Skeletal muscle satellite cell (primary cell): Measurements from ENCODE around the gene SPO11.

Experiments
- H3K27me3 ChIP-seq: 2 replicates; pipeline ENCODE4 v1.7.0; 2013; ENCODE audit warnings: low read length; ENCODE audit not compliant: control insufficient read depth, insufficient read depth
- H3K36me3 ChIP-seq: 2 replicates; pipeline ENCODE4 v1.7.0; 2013; ENCODE audit warnings: mild to moderate bottlenecking, control low read depth, low read length; ENCODE audit not compliant: insufficient read depth
- H3K4me1 ChIP-seq: 2 replicates; pipeline ENCODE4 v1.7.0; 2013; ENCODE audit warnings: low read length; ENCODE audit not compliant: control insufficient read depth, insufficient read depth
- H3K4me2 ChIP-seq: 2 replicates; pipeline ENCODE4 v1.7.0; 2013; ENCODE audit warnings: mild to moderate bottlenecking, low read length
- H3K4me3 ChIP-seq: 2 replicates; pipeline ENCODE4 v1.7.0; 2013; ENCODE audit warnings: low read length
- H3K9ac ChIP-seq: 2 replicates; pipeline ENCODE4 v1.7.0; 2013; ENCODE audit warnings: mild to moderate bottlenecking, low read depth, low read length, moderate library complexity
- H3K9me3 ChIP-seq: replicated peaks from 2 replicates; pipeline ENCODE4 v1.7.0; 2013; ENCODE audit warnings: mild to moderate bottlenecking, control low read depth, low read length

Gene SPO11

DNA sequence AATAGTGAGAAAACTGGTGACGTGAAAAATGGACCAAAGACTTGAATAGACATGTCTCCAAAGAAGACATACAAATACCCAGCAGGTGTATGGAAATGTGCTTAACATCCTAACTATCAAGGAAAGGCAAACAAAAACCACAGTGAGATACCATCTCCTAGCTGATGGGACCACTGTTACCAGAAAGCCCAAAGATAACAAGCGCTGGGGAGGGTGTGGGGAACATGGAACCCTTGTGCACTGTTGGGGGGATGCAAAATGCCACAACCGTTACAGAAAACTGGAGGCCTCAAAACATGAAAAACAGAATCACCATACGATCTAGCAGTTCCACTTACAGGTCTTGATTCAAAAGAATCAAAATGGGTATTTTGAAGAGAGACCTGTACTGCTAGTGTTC, 41.8 kb downstream of the SPO11 start:
- H3K9me3 ChIP-seq: no peaks in the 10 kb centered on the region
- H3K4me3 ChIP-seq: no peak overlapping the region
- H3K36me3 ChIP-seq: peaks cover 89% of the 10 kb centered on the region
- H3K27me3 ChIP-seq: no peaks in the 10 kb centered on the region
- H3K9ac ChIP-seq: no peak overlapping the region
- no peak overlapping the region for H3K4me2 ChIP-seq
- no peaks in the 10 kb centered on the region for H3K4me1 ChIP-seq

DNA sequence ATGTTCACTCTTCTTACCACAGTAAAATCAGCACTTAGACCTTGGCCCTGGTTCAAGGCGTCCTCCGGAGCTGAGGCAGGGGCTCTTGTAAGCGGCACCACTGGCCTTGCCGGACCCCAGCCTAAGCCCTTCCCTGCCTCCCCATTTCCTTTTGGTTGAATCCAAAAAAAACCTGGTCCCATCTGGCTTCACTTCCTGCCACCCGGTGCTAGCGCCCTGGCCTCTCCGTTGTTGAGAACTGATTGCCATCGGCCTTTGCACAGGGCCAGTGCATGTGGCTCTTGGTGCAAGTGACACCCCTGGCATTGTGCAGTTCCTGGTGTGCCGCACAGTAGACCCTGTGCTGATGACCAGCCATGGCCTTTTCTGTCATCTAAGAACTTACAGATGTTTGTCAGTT, 42.6 kb downstream of the SPO11 start:
- no peaks in the 10 kb centered on the region for H3K4me1 ChIP-seq
- no peak overlapping the region for H3K4me3 ChIP-seq
- H3K27me3 ChIP-seq: no peaks in the 10 kb centered on the region
- H3K9me3 ChIP-seq: no peaks in the 10 kb centered on the region
- H3K4me2 ChIP-seq: no peak overlapping the region
- H3K36me3 ChIP-seq: peaks cover 89% of the 10 kb centered on the region
- H3K9ac ChIP-seq: no peak overlapping the region

DNA sequence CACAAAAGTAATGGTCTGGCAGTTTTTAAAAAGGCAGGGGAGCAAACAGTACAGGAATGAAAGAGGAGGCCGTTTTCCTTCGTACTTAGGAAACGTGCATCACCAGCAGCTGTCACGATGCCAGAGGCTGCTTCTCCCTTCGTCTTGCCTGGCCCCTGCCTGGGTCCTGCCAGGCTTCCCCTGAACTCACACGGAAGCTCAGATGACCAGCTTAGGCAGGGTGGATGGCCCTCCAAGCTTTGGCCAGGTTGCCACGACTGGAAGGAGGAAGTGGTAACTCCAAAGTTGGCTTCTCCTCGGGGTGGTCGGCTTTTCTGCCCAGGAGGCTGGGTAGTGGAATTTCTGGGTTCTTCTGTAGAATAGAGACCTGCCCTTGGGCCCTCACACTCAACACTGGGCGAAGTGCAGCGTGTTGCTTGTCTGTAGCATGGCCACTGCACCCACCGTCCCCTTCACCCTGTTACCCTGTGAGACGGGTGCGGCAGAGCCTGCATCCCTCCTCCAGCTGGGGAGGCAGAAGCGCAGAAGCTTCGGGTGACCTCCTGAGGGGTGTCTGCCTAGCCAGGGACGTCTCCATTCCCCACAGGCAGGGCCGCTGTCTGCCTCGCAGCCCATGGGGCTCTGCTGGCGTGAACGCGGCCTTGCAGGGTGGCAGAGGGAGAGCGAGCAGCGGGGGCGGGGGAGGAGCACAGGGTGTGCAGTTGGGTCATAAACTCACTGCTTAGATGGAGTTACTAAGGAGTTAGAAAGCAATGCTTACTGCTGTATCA, 43.2 kb downstream of the SPO11 start:
- Histone ChIP-seq H3K4me3 (no peak overlapping the region), H3K9ac (no peak overlapping the region), H3K36me3 (peaks cover 90% of the 10 kb centered on the region), H3K27me3 (no peaks in the 10 kb centered on the region), H3K4me2 (no peak overlapping the region), H3K4me1 (no peaks in the 10 kb centered on the region), H3K9me3 (no peaks in the 10 kb centered on the region)

DNA sequence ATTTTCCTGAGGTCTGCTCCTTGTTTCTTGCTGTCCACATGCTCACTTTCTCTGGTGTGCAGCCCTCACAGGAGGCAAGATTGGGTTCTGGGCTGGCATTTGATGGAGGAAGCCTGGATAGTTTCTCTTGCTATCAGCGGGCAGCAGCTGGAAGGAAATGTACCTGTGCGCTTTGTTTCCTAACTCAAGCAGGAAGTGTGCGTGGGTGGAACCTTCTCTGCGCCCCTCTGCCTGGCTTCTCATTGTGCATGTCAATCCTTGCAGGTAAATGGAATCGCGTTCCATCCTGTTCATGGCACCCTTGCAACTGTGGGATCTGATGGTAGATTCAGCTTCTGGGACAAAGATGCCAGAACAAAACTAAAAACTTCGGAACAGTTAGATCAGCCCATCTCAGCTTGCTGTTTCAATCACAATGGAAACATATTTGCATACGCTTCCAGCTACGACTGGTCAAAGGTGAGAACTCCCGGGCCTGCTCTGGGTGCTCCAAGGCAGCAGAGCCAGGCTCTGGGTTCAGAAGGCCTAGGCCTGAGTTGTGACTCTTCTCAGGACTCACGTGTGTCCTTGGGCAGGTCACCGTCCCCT, 44.8 kb downstream of the SPO11 start:
- Histone ChIP-seq H3K4me3 (no peak overlapping the region), H3K9me3 (no peaks in the 10 kb centered on the region), H3K27me3 (no peaks in the 10 kb centered on the region), H3K9ac (no peak overlapping the region), H3K4me2 (no peak overlapping the region), H3K4me1 (no peaks in the 10 kb centered on the region), H3K36me3 (peaks cover 79% of the 10 kb centered on the region)

DNA sequence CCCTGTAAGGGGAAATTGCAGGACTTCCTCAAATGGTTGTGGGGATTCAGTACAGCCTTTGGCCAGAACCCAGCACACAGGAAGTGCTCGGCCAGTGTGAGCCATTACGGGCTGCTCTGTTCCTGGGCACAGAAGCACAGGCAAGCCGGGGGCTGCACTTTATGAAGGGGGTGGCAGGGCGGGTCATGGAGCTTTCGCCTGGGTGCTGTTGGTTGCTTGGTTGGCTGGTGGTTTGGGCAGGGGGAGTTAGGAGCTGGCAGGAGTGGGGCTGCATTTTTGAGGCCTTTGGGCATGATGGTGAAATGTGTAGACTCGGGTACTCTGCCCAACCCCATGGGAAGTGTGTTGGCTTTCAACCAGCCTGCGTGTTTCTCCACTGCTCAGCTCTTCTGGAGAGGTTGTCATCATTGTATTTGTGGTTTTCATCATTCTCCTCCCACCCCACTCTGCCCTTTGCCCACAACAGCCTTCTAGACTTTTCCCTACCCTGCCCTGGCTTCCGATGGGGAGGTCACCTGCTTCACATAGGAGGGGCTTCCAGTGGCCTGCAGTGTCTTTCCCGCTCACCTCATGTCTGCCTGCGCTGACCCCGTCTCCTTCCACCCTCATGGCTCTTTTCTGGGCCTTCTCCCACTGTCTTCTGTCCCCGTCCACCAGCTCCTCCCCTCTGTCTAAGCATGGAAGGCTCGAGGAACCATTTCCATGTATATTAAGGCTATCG, 45.5 kb downstream of the SPO11 start:
- no peaks in the 10 kb centered on the region for H3K27me3 ChIP-seq
- no peak overlapping the region for H3K4me3 ChIP-seq
- H3K4me2 ChIP-seq: no peak overlapping the region
- no peak overlapping the region for H3K9ac ChIP-seq
- H3K9me3 ChIP-seq: no peaks in the 10 kb centered on the region
- peaks cover 76% of the 10 kb centered on the region for H3K36me3 ChIP-seq
- H3K4me1 ChIP-seq: no peaks in the 10 kb centered on the region

DNA sequence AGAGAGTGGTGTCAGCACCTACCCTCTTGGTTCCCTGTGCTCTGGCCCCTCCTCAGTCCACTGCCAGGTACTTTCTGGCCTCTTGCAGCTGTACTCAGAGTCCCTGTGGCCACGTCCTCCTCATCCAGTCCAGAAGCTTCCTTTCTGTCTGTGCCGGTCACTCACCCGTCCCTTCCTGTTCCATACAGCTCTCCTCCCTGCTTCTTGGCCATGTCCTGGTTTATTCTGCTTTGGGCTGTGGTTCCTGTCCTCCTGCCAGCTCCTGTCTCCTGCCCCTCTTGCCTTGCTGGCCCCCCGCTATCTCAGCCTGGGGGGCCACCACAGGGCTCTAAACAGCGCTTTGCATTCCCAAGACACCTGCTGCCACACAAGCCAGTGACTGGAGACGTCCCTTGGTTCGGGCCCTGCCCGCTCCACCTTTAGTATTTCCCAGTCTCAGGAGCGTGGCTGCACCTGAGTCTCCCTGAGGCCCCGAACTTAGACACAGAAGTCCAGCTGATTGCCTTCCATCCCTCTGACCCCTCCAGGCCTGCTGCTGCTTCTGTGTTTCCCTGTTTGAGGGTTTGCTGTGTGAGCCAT, 46.1 kb downstream of the SPO11 start:
- Histone ChIP-seq H3K27me3 (no peaks in the 10 kb centered on the region), H3K4me3 (no peak overlapping the region), H3K36me3 (peaks cover 73% of the 10 kb centered on the region), H3K4me1 (no peaks in the 10 kb centered on the region), H3K9me3 (no peaks in the 10 kb centered on the region), H3K4me2 (no peak overlapping the region), H3K9ac (no peak overlapping the region)

DNA sequence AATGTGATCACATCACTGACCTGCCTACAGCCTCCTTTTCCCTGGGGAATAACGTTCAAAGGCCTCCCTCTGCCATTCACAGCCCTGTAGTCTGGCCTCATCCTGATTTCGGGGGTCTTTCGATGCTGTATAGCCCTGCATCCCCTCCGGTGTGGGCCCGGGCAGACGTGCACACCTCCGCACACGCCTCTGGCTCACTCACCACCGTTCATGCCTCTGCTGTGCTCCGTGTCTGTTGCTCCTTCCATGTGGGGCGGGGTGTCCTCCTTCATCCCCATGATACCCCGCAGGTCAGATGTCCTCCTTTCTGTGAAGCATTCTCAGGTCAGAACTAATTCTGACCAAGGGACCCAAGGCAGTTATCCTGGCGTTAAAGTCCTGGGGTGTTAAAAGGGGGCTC, 47.7 kb downstream of the SPO11 start:
- Histone ChIP-seq H3K27me3 (no peaks in the 10 kb centered on the region), H3K36me3 (peaks cover 57% of the 10 kb centered on the region), H3K4me3 (no peak overlapping the region)

DNA sequence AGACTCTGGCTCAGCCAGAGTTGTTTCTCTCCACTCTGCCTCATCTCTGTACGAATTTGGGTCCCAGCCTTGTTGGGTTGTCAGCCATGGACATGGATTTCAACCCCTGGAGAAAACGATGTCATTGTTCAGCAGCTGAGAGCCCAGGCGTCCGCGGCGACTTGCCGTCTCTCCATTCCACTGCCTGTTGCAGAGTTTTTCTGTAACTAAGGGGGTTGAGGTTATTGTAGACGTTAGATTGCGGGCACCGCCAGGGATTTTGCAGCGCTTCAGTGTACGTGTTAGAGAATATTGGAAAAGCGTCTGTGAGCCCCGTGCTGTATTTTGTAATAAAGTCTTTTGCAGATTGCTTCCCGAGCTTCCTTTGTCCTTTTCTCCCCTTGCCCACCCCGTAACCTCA, 48.5 kb downstream of the SPO11 start:
- Histone ChIP-seq H3K4me2 (no peak overlapping the region), H3K9me3 (no peaks in the 10 kb centered on the region), H3K9ac (no peak overlapping the region), H3K4me3 (no peak overlapping the region), H3K4me1 (no peaks in the 10 kb centered on the region), H3K36me3 (peaks cover 51% of the 10 kb centered on the region), H3K27me3 (no peaks in the 10 kb centered on the region)

More for the DNA sequence above, 47.7 kb downstream of the SPO11 start:
- no peaks in the 10 kb centered on the region for H3K9me3 ChIP-seq
- no peaks in the 10 kb centered on the region for H3K4me1 ChIP-seq
- no peak overlapping the region for H3K4me2 ChIP-seq
- no peak overlapping the region for H3K9ac ChIP-seq

DNA sequence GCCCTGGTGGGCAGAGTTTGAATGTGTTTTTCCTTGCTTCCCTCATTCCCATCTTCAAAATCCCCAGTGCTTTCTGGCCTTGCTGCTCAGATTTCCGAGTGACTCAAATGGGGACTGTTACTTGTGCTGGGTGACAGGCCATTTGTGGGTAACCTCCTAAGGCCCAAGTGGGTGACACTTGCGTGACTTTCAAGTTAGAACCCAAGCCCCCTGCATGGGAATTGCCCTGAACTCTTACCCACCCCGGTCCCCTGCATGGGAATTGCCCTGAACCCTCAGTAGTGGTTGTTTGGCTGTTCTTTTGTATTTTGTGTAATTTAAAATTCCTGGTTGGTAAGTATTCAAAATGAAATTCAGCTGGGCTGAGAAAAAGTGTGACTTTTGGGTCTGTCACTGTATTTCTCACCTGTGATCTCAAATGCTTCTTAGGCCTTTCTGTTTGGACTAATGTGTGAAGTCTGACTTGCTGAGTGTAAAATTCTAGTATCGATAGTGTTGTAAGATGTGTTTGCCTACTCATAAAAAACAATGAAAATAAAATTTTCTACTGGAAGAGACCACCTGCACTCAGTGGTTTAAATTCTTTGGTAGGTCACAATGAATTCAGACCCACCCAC, 49.2 kb downstream of the SPO11 start:
- Histone ChIP-seq H3K4me2 (no peak overlapping the region), H3K4me1 (no peaks in the 10 kb centered on the region), H3K27me3 (no peaks in the 10 kb centered on the region), H3K9me3 (no peaks in the 10 kb centered on the region), H3K4me3 (no peak overlapping the region), H3K9ac (no peak overlapping the region), H3K36me3 (peaks cover 46% of the 10 kb centered on the region)

DNA sequence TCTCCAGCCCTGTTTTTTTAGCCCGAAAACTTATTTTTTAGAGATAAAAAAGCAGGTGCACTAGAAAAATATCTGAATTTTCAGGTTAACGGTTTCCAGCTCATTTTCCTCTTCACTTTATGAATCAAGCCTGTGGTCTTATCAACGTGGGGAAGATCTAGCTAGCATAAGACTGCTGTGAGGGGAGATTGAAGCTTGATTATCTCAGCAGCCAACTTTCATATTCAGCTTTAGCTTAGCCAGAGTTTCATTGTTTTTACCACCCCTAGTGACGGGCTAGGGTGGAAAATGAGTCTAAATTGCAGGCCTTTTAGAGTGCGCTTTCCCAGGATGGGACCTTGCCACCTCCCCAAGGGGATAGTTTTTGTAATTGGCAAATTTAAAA, 49.7 kb downstream of the SPO11 start:
- H3K27me3 ChIP-seq: no peaks in the 10 kb centered on the region
- H3K36me3 ChIP-seq: peaks cover 43% of the 10 kb centered on the region
- no peaks in the 10 kb centered on the region for H3K9me3 ChIP-seq
- H3K4me2 ChIP-seq: no peak overlapping the region
- H3K9ac ChIP-seq: no peak overlapping the region
- no peaks in the 10 kb centered on the region for H3K4me1 ChIP-seq
- H3K4me3 ChIP-seq: no peak overlapping the region

DNA sequence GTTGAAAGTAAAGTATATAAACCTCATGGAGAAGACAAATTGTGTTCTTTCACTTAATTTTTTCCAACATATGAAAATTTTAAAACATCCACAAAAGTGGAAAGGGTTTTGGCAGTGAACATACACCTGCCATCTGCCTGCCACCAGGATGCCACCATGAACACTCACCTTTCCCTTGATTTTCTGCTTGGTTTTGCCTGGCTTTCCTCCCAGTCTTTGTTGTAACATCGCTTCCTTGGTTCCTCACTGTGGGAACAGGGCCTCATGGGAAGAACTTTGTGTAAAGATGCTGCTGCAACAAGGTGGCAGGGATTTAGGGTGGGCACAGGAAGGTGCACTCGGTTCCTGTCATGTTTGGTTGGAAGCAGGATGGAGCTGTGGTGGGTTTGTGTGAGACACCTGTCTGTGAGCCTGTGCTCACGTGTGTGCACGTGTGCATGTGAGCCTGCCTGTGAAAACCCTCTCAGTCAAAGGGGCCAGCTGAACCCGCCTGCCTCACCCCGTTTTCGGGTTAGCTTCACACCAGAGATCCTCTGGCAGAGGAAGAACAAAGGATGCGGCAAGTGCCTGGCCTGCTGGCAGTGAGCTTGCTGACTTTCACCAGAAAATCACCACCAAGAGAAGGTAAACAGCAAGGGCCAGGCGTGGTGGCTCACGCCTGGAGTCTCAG, 50.6 kb downstream of the SPO11 start:
- Histone ChIP-seq H3K9ac (no peak overlapping the region), H3K4me1 (no peaks in the 10 kb centered on the region), H3K9me3 (no peaks in the 10 kb centered on the region), H3K27me3 (no peaks in the 10 kb centered on the region), H3K4me3 (no peak overlapping the region), H3K36me3 (peaks cover 34% of the 10 kb centered on the region), H3K4me2 (no peak overlapping the region)
